LNCAP (cell line): Measurements from ENCODE around the gene WDFY2.

Experiments used
- TF ChIP-seq, protein P1 (sequence below): fragments of 450-650 bp; IDR thresholded peaks from 2 replicates; pipeline ENCODE4 v1.5.1; 2017; ENCODE audit warnings: mild to moderate bottlenecking

WDFY2 gene

DNA sequence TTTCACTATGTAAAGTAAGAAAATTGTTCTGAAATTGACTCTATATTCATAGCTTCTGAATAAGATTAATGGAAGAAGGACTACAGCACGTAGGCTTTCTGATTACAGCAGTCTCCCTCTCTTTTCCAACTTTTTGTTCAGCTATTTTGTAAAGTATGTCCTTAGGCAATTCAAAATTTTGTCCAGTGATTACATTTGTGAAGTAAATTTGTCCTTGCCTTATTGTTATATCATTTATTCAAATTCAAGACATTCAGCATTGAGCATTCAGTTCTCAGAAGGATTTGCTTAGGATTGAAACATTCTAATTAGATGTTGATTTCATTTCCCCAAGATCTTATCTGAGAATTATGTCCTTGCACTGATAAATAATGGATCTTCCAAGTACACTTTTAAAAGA, 76.6 kb downstream of the WDFY2 start:
- TF ChIP-seq, protein P1, sequence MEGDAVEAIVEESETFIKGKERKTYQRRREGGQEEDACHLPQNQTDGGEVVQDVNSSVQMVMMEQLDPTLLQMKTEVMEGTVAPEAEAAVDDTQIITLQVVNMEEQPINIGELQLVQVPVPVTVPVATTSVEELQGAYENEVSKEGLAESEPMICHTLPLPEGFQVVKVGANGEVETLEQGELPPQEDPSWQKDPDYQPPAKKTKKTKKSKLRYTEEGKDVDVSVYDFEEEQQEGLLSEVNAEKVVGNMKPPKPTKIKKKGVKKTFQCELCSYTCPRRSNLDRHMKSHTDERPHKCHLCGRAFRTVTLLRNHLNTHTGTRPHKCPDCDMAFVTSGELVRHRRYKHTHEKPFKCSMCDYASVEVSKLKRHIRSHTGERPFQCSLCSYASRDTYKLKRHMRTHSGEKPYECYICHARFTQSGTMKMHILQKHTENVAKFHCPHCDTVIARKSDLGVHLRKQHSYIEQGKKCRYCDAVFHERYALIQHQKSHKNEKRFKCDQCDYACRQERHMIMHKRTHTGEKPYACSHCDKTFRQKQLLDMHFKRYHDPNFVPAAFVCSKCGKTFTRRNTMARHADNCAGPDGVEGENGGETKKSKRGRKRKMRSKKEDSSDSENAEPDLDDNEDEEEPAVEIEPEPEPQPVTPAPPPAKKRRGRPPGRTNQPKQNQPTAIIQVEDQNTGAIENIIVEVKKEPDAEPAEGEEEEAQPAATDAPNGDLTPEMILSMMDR = no peak

GRCh38 chr13:51663973-51664957, 80.0 kb downstream of the WDFY2 start:
- TF ChIP-seq, protein P1 = no peak

DNA sequence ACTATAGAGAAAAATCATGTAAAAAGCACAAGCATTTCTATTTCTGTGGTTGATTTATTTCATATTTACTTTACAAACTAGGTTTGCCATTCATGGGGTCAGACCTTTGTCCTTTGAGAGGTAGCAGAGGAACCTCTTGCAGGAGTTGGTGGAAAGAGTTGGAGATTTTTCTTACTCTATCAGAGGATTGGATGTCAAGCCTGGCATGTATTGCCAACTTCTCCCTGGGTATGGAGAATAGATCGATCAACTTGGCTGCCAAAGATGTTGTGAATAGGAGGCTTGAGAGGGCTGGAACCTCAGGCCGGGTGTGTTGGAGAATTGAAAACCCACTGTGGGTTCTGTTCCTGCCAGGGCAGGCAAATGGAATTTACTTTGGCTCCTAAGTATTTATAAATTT, 81.2 kb downstream of the WDFY2 start:
- TF ChIP-seq, protein P1 = no peak

DNA sequence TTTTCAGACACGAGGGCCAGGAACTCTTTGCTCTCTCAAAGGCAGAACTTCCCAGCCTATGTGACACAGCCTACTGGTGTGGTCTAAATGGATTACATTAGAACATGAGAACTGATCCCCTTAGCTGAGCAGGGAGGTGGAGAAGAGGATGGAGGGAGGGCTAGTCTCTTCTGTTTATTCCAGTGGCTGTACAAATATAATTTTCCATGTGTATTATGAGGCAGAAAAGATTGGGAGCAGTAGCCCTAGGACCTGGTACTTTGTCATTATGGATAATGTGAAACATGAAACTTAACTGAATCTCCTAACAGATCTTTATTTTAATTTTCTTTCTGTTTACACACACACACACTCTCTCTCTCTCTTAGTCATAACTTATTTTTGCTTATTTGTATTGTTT, 82.1 kb downstream of the WDFY2 start:
- TF ChIP-seq, protein P1 = no peak

DNA sequence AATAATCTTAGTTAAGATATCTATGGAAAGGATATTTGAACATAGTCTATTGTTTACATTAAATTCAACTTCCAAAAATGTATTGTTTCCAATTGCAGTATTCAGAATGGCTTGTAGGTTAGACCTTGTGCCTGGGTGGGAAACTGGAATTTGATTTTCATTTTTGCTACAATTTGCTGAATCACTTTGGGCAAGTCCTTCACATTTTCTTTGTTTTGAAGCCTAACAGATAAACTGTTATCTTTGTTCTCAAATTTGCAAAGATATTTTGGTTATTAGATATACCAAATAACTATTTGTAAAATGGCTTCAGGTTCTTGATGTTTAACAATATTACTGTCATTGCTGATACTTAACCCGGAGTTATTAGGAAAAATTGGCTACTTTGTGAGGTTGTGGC, 82.6 kb downstream of the WDFY2 start:
- TF ChIP-seq, protein P1 = no peak

DNA sequence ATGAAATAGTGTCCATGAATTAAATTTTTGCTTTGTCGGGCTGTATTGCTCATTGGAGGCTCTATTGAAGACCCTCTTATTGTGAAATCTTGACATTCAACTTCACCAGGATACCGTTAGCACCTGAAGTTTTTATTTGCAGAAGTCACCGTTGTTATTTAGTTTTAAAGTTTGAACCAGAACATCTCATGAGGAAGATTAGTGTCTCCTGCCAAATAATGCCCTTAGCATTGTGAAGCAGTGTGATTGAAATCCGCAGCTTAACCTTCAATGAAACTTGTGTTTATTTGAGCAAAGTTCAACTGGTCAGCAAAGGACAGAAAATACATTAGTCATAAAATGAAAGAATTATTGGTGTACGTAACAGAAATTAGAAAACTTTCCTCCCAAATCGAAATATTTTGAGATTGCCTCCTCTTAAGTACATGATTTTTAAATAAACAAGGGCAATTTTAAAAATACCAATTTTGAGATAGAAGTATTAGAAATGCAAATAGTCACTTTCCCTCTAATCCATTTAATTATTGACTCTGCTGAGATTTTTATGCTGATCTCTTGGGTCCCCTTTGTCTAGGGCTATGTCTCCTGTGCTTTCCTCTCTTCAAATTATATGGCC, 84.4 kb downstream of the WDFY2 start:
- TF ChIP-seq, protein P1 = no peak

GRCh38 chr13:51673165-51673564, 88.9 kb downstream of the WDFY2 start:
- TF ChIP-seq, protein P1 = no peak
